GM23338 (cell line): ENCODE data around the gene PIP5K1C. TPM values are rescaled to one million over a fixed set of nuclear protein-coding genes. Genes with fewer than 3 reads are reported as not detected.

Source experiments
- ATAC-seq: fragments of 200-7000 bp; cut with Tn5 transposase; 3 replicates; pipeline ENCODE4 v1.9.1; 2020
- DNase-seq: peaks from one replicate; pipeline ENCODE4 v3.0.0-alpha.2; 2015; ENCODE audit warnings: low spot score
- H2AFZ ChIP-seq: fragments of 200-600 bp; sonication (generic); 2 replicates; pipeline ENCODE4 v1.8.0; 2016; ENCODE audit warnings: antibody characterized with exemption, mild to moderate bottlenecking, moderate library complexity
- H3F3A ChIP-seq: fragments of 200-600 bp; sonication (generic); replicated peaks from 2 replicates; pipeline ENCODE4 v1.8.0; 2017; ENCODE audit warnings: antibody characterized with exemption, mixed run types, low read depth
- H3K27ac ChIP-seq: fragments of 200-600 bp; sonication (generic); 2 replicates; pipeline ENCODE4 v1.6.1; 2016; ENCODE audit warnings: low read depth
- H3K27me3 ChIP-seq: fragments of 200-600 bp; sonication (generic); 2 replicates; pipeline ENCODE4 v1.8.0; 2016; ENCODE audit warnings: mild to moderate bottlenecking, mixed run types, moderate library complexity; ENCODE audit not compliant: insufficient read depth
- H3K36me3 ChIP-seq: fragments of 200-600 bp; sonication (generic); 2 replicates; pipeline ENCODE4 v1.8.0; 2016; ENCODE audit warnings: mild to moderate bottlenecking; ENCODE audit not compliant: insufficient read depth
- H3K4me1 ChIP-seq: fragments of 200-600 bp; sonication (generic); 2 replicates; pipeline ENCODE4 v1.8.0; 2016; ENCODE audit warnings: mild to moderate bottlenecking, moderate library complexity; ENCODE audit not compliant: insufficient read depth
- H3K4me2 ChIP-seq: fragments of 200-600 bp; sonication (generic); 2 replicates; pipeline ENCODE4 v1.7.1; 2017; ENCODE audit warnings: mixed run types
- H3K4me3 ChIP-seq: fragments of 200-600 bp; sonication (generic); 2 replicates; pipeline ENCODE4 v1.6.1; 2016; ENCODE audit warnings: mixed run types
- H3K79me2 ChIP-seq: fragments of 200-600 bp; sonication (generic); replicated peaks from 2 replicates; pipeline ENCODE4 v1.8.0; 2017; ENCODE audit warnings: mild to moderate bottlenecking; ENCODE audit not compliant: insufficient read depth
- H3K9me2 ChIP-seq: fragments of 200-600 bp; sonication (generic); 2 replicates; pipeline ENCODE4 v1.8.0; 2017; ENCODE audit not compliant: insufficient read depth
- H4K20me1 ChIP-seq: fragments of 200-600 bp; sonication (generic); replicated peaks from 2 replicates; pipeline ENCODE4 v1.8.0; 2017; ENCODE audit warnings: mild to moderate bottlenecking; ENCODE audit not compliant: insufficient read depth
- H3K27ac Mint-ChIP-seq: 2 replicates; pipeline ENCODE4 v1.8.0; 2020; ENCODE audit warnings: inconsistent platforms, mild to moderate bottlenecking, moderate library complexity, mixed read lengths
- H3K27me3 Mint-ChIP-seq: 3 replicates; pipeline ENCODE4 v1.8.0; 2022; ENCODE audit warnings: low read depth, mild to moderate bottlenecking, moderate library complexity, mixed read lengths, inconsistent platforms; ENCODE audit not compliant: insufficient read depth, poor library complexity
- H3K36me3 Mint-ChIP-seq: 3 replicates; pipeline ENCODE4 v1.8.0; 2021; ENCODE audit warnings: low read depth, mild to moderate bottlenecking, inconsistent platforms, moderate library complexity, mixed read lengths
- H3K4me1 Mint-ChIP-seq: 3 replicates; pipeline ENCODE4 v1.8.0; 2020; ENCODE audit warnings: mild to moderate bottlenecking, inconsistent platforms, mixed read lengths
- H3K4me3 Mint-ChIP-seq: 3 replicates; pipeline ENCODE4 v1.8.0; 2021; ENCODE audit warnings: moderate library complexity, mild to moderate bottlenecking, inconsistent platforms, mixed read lengths
- H3K9me3 Mint-ChIP-seq: 3 replicates; pipeline ENCODE4 v1.8.0; 2020; ENCODE audit warnings: moderate library complexity, mild to moderate bottlenecking, inconsistent platforms, mixed read lengths
- CREB1 ChIP-seq: fragments of 250-450 bp; sonication (Bioruptor Pico); IDR thresholded peaks from 2 replicates; pipeline ENCODE4 v1.5.0; 2020; ENCODE audit warnings: low read depth, mild to moderate bottlenecking, moderate library complexity
- EZH2 ChIP-seq: fragments of 200-600 bp; sonication (generic); IDR thresholded peaks from one replicate; pipeline ENCODE4 v1.8.0; 2017; ENCODE audit warnings: antibody characterized with exemption, mild to moderate bottlenecking, low read depth; ENCODE audit not compliant: unreplicated experiment
- EZH2phosphoT487 ChIP-seq: fragments of 200-600 bp; sonication (generic); IDR thresholded peaks from one replicate; pipeline ENCODE4 v1.8.1; 2018; ENCODE audit warnings: antibody characterized with exemption; ENCODE audit not compliant: unreplicated experiment
- JUNB ChIP-seq: IDR thresholded peaks from one replicate; pipeline ENCODE4 v1.6.1; 2016; ENCODE audit warnings: antibody characterized with exemption; ENCODE audit not compliant: unreplicated experiment
- NANOG ChIP-seq: IDR thresholded peaks from 2 replicates; pipeline ENCODE4 v1.6.1; 2016; ENCODE audit warnings: antibody characterized with exemption, borderline replicate concordance
- POLR2AphosphoS5 ChIP-seq: IDR thresholded peaks from 2 replicates; pipeline ENCODE4 v1.6.1; 2016; ENCODE audit warnings: antibody characterized with exemption, low read depth
- STAT1 ChIP-seq: IDR thresholded peaks from one replicate; pipeline ENCODE4 v1.6.1; 2016; ENCODE audit warnings: antibody characterized with exemption; ENCODE audit not compliant: unreplicated experiment
- ZNF114 ChIP-seq: fragments of 250-450 bp; sonication (Bioruptor Pico); IDR thresholded peaks from 2 replicates; pipeline ENCODE4 v1.5.0; 2020; ENCODE audit warnings: mild to moderate bottlenecking, moderate library complexity
- ZNF331 ChIP-seq: fragments of 250-450 bp; sonication (Bioruptor Pico); IDR thresholded peaks from 2 replicates; pipeline ENCODE4 v1.5.0; 2020; ENCODE audit warnings: low read depth, mild to moderate bottlenecking, moderate library complexity
- polyA plus RNA-seq: library from polyadenylated mRNA; unstranded; fragments of >200 nt; fragmentation: Nextera tagmentation; extraction: Ambion mirVana; gene quantifications from 2 replicates; pipeline ENCODE4 v1.2.1, GENCODE V29; 2016
- total RNA-seq: library from RNA; depleted of rRNA; stranded (reverse); fragments of >200 nt; shearing (Covaris generic); gene quantifications from 2 replicates; pipeline ENCODE4 v1.2.3, GENCODE V29; 2014
- TF ChIP-seq, protein P1 (sequence below): fragments of 250-450 bp; sonication (Bioruptor Pico); IDR thresholded peaks from 2 replicates; pipeline ENCODE4 v1.5.0; 2020; ENCODE audit warnings: mild to moderate bottlenecking, moderate library complexity
- TF ChIP-seq, protein P2 (sequence below), 2 experiments: fragments of 200-600 bp in 1 of 2; sonication (generic) in 1 of 2; conservative IDR thresholded peaks; 2 replicates each; pipeline versions ENCODE4 v1.5.1 to v1.6.1; 2016 to 2017; ENCODE audit warnings: antibody characterized with exemption in 2 of 2, low read depth in 2 of 2, mild to moderate bottlenecking in 2 of 2, moderate library complexity in 1 of 2
- TF ChIP-seq, protein P3 (sequence below): IDR thresholded peaks from one replicate; pipeline ENCODE4 v1.6.1; 2018; ENCODE audit warnings: antibody characterized with exemption; ENCODE audit not compliant: unreplicated experiment
- TF ChIP-seq, protein P4 (sequence below): IDR thresholded peaks from 2 replicates; pipeline ENCODE4 v1.6.1; 2016; ENCODE audit warnings: antibody characterized with exemption

PIP5K1C gene
- total and polyA plus RNA-seq, 2 experiments from 2014 or later = 11.8 to 46.7 TPM

DNA sequence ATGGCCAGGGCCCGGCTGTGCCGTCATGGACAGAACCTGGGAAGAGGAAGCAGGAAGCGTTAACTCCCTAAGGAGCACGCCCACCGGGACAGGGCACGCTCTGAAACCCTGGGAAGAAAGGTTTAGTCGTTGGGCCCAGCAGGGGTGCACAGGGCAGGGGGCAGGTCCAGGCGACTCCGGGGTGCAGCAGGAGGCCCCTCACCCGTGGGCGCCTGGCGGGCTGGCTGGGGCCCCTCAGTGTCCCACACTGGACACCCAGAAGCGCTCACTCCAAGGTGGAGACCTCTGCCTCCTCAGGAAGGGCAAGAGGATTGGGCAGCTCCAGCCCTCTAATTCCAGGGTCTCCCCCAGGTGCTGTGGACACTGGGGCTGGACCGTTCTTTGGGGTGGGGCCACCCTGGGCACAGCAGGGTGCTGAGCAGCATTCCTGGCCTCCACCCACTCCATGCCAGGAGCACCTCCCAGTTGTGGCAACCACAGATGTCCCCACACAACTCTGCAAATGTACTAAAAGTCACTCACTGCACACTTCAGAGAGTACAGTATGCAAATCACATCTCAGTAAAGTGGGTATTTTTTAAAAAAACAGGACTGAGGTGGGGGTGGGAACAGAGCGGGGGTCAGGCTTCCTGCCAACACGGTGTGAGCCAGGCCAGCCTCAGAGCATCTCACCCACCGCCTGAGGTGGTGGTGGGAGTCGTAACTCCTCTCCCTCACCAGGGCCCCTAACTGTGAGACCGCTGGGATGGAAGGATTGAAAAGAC lies 35.2 kb downstream of the PIP5K1C start:
- Mint-ChIP-seq H3K36me3 (peaks cover 23% of the 10 kb centered on the region), H3K9me3 (no peaks in the 10 kb centered on the region), H3K27me3 (peaks cover 14% of the 10 kb centered on the region), H3K27ac (no peak overlapping the region), H3K4me1 (peaks cover 5% of the 10 kb centered on the region; the same call in 1 of the 3 replicates), H3K4me3 (no peak overlapping the region)
- H3K9me2 ChIP-seq = no peaks in the 10 kb centered on the region
- H3K4me1 ChIP-seq = no peaks in the 10 kb centered on the region
- no peak for DNase-seq
- H3K4me3 ChIP-seq = no peak overlapping the region
- H4K20me1 ChIP-seq = no peaks in the 10 kb centered on the region; the same call in 1 of the 2 replicates
- no peak for ATAC-seq
- H3K79me2 ChIP-seq = no peaks in the 10 kb centered on the region
- H3K27me3 ChIP-seq = no peaks in the 10 kb centered on the region
- H2AFZ ChIP-seq = no peak overlapping the region
- H3F3A ChIP-seq = no peaks in the 10 kb centered on the region
- no peak overlapping the region for H3K27ac ChIP-seq
- no peak overlapping the region for H3K4me2 ChIP-seq
- H3K36me3 ChIP-seq = no peaks in the 10 kb centered on the region
- TF ChIP-seq, protein P1, sequence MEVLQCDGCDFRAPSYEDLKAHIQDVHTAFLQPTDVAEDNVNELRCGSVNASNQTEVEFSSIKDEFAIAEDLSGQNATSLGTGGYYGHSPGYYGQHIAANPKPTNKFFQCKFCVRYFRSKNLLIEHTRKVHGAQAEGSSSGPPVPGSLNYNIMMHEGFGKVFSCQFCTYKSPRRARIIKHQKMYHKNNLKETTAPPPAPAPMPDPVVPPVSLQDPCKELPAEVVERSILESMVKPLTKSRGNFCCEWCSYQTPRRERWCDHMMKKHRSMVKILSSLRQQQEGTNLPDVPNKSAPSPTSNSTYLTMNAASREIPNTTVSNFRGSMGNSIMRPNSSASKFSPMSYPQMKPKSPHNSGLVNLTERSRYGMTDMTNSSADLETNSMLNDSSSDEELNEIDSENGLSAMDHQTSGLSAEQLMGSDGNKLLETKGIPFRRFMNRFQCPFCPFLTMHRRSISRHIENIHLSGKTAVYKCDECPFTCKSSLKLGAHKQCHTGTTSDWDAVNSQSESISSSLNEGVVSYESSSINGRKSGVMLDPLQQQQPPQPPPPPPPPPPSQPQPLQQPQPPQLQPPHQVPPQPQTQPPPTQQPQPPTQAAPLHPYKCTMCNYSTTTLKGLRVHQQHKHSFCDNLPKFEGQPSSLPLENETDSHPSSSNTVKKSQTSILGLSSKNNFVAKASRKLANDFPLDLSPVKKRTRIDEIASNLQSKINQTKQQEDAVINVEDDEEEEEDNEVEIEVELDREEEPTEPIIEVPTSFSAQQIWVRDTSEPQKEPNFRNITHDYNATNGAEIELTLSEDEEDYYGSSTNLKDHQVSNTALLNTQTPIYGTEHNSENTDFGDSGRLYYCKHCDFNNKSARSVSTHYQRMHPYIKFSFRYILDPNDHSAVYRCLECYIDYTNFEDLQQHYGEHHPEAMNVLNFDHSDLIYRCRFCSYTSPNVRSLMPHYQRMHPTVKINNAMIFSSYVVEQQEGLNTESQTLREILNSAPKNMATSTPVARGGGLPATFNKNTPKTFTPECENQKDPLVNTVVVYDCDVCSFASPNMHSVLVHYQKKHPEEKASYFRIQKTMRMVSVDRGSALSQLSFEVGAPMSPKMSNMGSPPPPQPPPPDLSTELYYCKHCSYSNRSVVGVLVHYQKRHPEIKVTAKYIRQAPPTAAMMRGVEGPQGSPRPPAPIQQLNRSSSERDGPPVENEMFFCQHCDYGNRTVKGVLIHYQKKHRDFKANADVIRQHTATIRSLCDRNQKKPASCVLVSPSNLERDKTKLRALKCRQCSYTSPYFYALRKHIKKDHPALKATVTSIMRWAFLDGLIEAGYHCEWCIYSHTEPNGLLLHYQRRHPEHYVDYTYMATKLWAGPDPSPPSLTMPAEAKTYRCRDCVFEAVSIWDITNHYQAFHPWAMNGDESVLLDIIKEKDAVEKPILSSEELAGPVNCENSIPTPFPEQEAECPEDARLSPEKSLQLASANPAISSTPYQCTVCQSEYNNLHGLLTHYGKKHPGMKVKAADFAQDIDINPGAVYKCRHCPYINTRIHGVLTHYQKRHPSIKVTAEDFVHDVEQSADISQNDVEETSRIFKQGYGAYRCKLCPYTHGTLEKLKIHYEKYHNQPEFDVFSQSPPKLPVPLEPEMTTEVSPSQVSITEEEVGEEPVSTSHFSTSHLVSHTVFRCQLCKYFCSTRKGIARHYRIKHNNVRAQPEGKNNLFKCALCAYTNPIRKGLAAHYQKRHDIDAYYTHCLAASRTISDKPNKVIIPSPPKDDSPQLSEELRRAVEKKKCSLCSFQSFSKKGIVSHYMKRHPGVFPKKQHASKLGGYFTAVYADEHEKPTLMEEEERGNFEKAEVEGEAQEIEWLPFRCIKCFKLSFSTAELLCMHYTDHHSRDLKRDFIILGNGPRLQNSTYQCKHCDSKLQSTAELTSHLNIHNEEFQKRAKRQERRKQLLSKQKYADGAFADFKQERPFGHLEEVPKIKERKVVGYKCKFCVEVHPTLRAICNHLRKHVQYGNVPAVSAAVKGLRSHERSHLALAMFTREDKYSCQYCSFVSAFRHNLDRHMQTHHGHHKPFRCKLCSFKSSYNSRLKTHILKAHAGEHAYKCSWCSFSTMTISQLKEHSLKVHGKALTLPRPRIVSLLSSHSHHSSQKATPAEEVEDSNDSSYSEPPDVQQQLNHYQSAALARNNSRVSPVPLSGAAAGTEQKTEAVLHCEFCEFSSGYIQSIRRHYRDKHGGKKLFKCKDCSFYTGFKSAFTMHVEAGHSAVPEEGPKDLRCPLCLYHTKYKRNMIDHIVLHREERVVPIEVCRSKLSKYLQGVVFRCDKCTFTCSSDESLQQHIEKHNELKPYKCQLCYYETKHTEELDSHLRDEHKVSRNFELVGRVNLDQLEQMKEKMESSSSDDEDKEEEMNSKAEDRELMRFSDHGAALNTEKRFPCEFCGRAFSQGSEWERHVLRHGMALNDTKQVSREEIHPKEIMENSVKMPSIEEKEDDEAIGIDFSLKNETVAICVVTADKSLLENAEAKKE (CRISPR knock-in tag) = no peak
- no peak for TF ChIP-seq EZH2phosphoT487
- TF ChIP-seq, protein P2, sequence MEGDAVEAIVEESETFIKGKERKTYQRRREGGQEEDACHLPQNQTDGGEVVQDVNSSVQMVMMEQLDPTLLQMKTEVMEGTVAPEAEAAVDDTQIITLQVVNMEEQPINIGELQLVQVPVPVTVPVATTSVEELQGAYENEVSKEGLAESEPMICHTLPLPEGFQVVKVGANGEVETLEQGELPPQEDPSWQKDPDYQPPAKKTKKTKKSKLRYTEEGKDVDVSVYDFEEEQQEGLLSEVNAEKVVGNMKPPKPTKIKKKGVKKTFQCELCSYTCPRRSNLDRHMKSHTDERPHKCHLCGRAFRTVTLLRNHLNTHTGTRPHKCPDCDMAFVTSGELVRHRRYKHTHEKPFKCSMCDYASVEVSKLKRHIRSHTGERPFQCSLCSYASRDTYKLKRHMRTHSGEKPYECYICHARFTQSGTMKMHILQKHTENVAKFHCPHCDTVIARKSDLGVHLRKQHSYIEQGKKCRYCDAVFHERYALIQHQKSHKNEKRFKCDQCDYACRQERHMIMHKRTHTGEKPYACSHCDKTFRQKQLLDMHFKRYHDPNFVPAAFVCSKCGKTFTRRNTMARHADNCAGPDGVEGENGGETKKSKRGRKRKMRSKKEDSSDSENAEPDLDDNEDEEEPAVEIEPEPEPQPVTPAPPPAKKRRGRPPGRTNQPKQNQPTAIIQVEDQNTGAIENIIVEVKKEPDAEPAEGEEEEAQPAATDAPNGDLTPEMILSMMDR (conservative IDR thresholded peaks at IDR 0.05; ENCODE audit: low read depth in 2 of 2) = no peak
- no peak for TF ChIP-seq NANOG
- no peak for TF ChIP-seq EZH2
- TF ChIP-seq, protein P3, sequence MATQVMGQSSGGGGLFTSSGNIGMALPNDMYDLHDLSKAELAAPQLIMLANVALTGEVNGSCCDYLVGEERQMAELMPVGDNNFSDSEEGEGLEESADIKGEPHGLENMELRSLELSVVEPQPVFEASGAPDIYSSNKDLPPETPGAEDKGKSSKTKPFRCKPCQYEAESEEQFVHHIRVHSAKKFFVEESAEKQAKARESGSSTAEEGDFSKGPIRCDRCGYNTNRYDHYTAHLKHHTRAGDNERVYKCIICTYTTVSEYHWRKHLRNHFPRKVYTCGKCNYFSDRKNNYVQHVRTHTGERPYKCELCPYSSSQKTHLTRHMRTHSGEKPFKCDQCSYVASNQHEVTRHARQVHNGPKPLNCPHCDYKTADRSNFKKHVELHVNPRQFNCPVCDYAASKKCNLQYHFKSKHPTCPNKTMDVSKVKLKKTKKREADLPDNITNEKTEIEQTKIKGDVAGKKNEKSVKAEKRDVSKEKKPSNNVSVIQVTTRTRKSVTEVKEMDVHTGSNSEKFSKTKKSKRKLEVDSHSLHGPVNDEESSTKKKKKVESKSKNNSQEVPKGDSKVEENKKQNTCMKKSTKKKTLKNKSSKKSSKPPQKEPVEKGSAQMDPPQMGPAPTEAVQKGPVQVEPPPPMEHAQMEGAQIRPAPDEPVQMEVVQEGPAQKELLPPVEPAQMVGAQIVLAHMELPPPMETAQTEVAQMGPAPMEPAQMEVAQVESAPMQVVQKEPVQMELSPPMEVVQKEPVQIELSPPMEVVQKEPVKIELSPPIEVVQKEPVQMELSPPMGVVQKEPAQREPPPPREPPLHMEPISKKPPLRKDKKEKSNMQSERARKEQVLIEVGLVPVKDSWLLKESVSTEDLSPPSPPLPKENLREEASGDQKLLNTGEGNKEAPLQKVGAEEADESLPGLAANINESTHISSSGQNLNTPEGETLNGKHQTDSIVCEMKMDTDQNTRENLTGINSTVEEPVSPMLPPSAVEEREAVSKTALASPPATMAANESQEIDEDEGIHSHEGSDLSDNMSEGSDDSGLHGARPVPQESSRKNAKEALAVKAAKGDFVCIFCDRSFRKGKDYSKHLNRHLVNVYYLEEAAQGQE = no peak
- TF ChIP-seq, protein P4, sequence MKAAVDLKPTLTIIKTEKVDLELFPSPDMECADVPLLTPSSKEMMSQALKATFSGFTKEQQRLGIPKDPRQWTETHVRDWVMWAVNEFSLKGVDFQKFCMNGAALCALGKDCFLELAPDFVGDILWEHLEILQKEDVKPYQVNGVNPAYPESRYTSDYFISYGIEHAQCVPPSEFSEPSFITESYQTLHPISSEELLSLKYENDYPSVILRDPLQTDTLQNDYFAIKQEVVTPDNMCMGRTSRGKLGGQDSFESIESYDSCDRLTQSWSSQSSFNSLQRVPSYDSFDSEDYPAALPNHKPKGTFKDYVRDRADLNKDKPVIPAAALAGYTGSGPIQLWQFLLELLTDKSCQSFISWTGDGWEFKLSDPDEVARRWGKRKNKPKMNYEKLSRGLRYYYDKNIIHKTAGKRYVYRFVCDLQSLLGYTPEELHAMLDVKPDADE = no peak
- TF ChIP-seq CREB1 = no peak
- TF ChIP-seq ZNF331 (CRISPR knock-in tag) = no peak
- TF ChIP-seq ZNF114 = no peak
- TF ChIP-seq POLR2AphosphoS5 = no peak
- TF ChIP-seq STAT1 = no peak
- TF ChIP-seq JUNB = no peak
